ENCODE measurements around the gene FADS1.
A peak's percentile ranks its signal among the peaks of the same experiment; 100 is the strongest.

Gene FADS1

GRCh38 chr11:61841636-61842527, 25.1 kb upstream of the FADS1 start:
- Histone ChIP-seq H3K27ac (no peak overlapping the region), H3K4me3 (no peak overlapping the region), H3K9me3 (no peaks in the 10 kb centered on the region), H3K4me1 (peaks cover 0 to under 1% (median 0%) of the 10 kb centered on the region in 4 donors), H3K27me3 (no peaks in the 10 kb centered on the region), H3K36me3 (peaks cover 50 to 58% (median 52%) of the 10 kb centered on the region in 3 donors)
- TF ChIP-seq CTCF (IDR thresholded peaks at IDR 0.05), result no peak
- DNase-seq, result no peak
- intact Hi-C loops (cut with DNase I; ENCODE audit: low total_unique reads), result no loop called here

GRCh38 chr11:61840371-61840770, 23.6 kb upstream of the FADS1 start:
- Histone ChIP-seq H3K4me1 (peaks cover 0 to 16% (median 8%) of the 10 kb centered on the region in 4 donors), H3K27me3 (no peaks in the 10 kb centered on the region), H3K4me3 (no peak overlapping the region), H3K36me3 (peaks cover 43 to 52% (median 50%) of the 10 kb centered on the region in 3 donors), H3K9me3 (no peaks in the 10 kb centered on the region), H3K27ac (no peak overlapping the region)
- intact Hi-C loops (cut with DNase I; ENCODE audit: low total_unique reads), result no loop called here
- TF ChIP-seq CTCF (IDR thresholded peaks at IDR 0.05), result no peak
- DNase-seq, result no peak

- Histone ChIP-seq H3K4me1 (peaks cover 0 to 22% (median 14%) of the 10 kb centered on the region in 4 donors), H3K36me3 (peaks cover 40 to 51% (median 46%) of the 10 kb centered on the region in 3 donors), H3K27me3 (no peaks in the 10 kb centered on the region), H3K27ac (no peak overlapping the region), H3K9me3 (no peaks in the 10 kb centered on the region), H3K4me3 (no peak overlapping the region)
- no peak for DNase-seq
- intact Hi-C loops (cut with DNase I; ENCODE audit: low total_unique reads), result no loop called here
- no peak for TF ChIP-seq CTCF (IDR thresholded peaks at IDR 0.05)
These were observed 22.9 kb upstream of the FADS1 start for GRCh38 chr11:61839742-61840141.

- Histone ChIP-seq H3K9me3 (no peaks in the 10 kb centered on the region), H3K4me1 (peaks cover 0 to 31% (median 22%) of the 10 kb centered on the region in 4 donors), H3K4me3 (no peak overlapping the region), H3K36me3 (peaks cover 40 to 43% (median 41%) of the 10 kb centered on the region in 3 donors), H3K27me3 (no peaks in the 10 kb centered on the region), H3K27ac (peak overlapping the region in 1 of 2 donors; percentile 5)
- intact Hi-C loops (cut with DNase I; ENCODE audit: low total_unique reads), result no loop called here
- no peak for DNase-seq
- no peak for TF ChIP-seq CTCF (IDR thresholded peaks at IDR 0.05)
These were observed 22.1 kb upstream of the FADS1 start for GRCh38 chr11:61838921-61839320.

- intact Hi-C loops (cut with DNase I; ENCODE audit: low total_unique reads), result no loop called here
These were observed 21.7 kb upstream of the FADS1 start for GRCh38 chr11:61838501-61838900.

More at GRCh38 chr11:61838501-61838900, 21.7 kb upstream of the FADS1 start:
- peaks cover 37 to 38% (median 37%) of the 10 kb centered on the region in 3 donors for H3K36me3 ChIP-seq
- DNase-seq, result no peak
- H3K4me1 ChIP-seq, result peaks cover 0 to 35% (median 25%) of the 10 kb centered on the region in 4 donors
- H3K4me3 ChIP-seq, result no peak overlapping the region
- H3K9me3 ChIP-seq, result no peaks in the 10 kb centered on the region
- no peak for TF ChIP-seq CTCF (IDR thresholded peaks at IDR 0.05)
- peak overlapping the region in 1 of 2 donors; percentile 5 for H3K27ac ChIP-seq
- no peaks in the 10 kb centered on the region for H3K27me3 ChIP-seq

All from tibial artery (tissue), 4 donors.